OCI-M2 (cell line): ENCODE measurements around the gene NEURL1.

Experiments
- DNase-seq: peaks from one replicate; lab custom pipeline; 2025; ENCODE audit not compliant: unreplicated experiment; lab: John Stamatoyannopoulos, UW

NEURL1 gene

DNA sequence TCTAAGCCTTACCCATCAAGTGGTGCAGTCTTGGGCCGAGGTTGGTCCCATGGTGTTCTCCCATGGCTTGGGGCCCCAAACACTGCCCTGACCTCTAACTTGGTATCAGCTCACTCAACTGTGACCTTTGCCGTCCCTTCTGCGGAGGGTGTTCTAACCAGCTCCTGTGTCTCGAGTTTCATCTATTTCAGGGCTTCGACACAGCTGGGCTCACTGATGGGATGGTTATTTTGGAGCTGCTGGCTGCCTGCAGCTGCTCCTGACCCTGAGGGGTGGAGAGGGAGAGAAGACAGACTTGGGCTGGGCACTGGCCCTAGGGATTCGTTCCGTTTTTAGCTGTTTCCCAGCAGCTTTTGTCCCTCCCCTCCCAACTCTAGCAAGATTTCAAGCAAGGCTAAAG is 86.9 kb downstream of the NEURL1 start:
- no peak for DNase-seq

DNA sequence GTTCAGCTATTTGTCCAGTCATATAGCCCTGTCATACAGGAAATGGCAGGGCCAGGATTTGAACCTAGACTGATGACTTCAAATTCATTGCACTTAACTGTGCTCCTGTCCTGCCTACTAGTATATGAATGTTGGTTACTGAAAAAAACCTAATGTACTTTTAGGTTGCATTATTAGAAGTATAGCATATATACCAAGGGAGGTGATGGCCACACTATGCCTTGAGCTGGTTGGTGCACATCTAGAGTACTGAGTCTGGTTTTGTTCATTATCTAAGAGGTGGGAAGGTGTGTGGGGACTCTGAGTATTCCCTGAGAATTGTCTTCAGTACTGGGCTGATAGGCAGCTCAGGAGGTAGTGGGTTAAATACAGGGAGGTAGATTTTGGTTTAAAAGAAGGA is 88.0 kb downstream of the NEURL1 start:
- no peak for DNase-seq

DNA sequence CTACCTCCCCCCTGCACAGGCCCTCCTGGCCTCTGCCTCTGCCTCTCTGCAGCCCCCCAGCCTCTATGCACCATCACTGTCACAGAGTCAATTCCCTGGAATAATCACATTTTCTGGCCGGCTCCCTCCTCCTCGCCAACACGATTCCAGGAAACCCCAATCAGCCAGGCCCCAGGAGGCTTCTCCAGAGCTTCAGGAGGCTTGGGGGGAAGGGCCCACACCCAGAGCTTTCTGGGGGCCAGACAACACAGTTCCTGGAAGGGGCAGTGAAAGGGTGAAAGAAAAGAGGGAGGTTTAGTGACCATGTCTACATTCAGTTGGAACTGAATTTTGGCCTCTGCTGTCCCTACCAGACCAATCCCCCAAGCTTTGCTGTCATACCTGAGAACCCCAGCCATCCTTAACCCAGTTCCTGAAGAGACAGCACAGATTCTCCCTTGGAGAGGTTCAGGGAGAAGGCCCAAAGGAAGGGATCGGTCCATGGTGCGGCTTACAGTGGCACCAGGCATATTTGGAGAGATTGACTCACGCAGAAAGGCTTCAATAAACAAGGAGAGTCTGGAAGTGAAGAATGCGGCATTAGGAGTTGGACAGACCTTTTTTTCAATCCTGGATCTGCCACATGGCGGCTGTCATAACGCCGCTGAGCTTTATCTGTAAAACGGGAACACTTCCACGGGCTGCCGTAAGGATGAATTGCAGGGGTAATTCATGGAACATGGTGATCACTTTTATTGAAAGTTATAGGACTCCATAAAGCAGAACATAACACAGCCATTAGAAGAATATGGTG is 89.0 kb downstream of the NEURL1 start:
- DNase-seq, result no peak

DNA sequence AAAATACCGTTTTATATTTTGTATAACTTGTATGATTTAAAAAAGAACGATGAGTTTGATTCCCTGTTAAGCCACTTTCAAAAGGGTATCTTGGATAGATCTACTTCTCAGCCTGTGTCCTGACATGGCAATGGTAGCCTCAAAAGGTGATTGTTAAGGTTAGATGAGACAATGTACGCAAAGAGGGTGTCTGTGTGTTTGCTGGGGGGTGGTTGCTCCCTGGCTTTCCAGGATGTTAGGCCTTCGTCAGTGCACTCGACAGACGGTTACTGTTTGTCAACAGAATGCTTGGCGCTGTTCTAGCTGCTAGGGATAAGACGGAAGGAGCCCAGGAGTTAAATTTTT is 90.3 kb downstream of the NEURL1 start:
- DNase-seq, result no peak

DNA sequence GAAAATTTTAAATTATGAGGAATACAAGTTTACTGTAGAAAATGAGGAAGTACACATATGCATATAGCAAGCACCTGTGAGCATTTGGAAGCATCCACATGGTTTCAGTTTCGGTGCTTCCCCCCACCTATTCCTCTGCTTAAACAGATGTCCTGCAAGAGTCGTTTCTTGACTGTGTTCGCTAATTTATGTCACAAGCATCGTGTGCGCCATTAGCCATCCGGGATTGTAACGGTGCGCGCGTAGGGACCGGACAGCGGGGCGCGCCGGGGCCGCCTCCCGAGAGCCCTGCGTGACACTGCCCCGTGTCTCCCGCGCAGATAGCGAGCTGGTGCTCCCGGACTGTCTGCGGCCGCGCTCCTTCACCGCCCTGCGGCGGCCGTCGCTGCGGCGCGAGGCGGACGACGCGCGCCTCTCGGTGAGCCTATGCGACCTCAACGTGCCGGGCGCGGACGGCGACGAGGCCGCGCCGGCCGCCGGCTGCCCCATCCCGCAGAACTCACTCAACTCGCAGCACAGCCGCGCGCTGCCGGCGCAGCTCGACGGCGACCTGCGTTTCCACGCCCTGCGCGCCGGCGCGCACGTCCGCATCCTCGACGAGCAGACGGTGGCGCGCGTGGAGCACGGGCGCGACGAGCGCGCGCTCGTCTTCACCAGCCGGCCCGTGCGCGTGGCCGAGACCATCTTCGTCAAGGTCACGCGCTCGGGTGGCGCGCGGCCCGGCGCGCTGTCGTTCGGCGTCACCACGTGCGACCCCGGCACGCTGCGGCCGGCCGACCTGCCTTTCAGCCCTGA is 90.9 kb downstream of the NEURL1 start:
- peak; percentile 31 for DNase-seq

DNA sequence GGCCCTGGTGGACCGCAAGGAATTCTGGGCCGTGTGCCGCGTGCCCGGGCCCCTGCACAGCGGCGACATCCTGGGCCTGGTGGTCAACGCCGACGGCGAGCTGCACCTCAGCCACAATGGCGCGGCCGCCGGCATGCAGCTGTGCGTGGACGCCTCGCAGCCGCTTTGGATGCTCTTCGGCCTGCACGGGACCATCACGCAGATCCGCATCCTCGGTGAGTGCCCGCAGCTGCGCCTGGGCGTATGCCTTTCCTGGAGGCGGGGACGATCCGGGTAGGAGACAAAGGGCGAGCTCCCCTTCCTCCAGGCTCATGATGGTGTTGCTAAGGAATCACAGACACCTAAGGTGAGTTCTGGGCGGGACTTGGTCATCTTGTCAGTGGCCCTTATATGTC is 91.5 kb downstream of the NEURL1 start:
- DNase-seq, result no peak

DNA sequence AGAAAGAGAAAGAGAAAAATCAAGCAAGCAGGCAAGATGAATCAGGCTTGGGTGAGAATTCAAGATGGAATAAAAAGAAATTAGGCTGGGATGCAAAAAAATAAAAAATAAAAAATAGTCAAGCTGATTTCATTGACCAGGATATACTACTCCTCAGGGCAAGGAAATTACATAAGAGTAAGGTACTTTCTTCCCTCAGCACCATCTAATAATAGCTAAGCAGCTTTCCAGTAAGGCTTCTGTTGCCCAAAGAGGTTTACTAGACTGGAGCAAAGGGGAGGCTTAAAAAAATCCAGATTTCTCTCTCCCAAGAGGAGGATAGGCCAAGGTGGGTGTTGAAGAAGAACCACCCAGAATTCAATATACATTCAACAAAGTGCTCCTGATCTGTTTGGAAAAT is 93.6 kb downstream of the NEURL1 start:
- DNase-seq, result no peak

DNA sequence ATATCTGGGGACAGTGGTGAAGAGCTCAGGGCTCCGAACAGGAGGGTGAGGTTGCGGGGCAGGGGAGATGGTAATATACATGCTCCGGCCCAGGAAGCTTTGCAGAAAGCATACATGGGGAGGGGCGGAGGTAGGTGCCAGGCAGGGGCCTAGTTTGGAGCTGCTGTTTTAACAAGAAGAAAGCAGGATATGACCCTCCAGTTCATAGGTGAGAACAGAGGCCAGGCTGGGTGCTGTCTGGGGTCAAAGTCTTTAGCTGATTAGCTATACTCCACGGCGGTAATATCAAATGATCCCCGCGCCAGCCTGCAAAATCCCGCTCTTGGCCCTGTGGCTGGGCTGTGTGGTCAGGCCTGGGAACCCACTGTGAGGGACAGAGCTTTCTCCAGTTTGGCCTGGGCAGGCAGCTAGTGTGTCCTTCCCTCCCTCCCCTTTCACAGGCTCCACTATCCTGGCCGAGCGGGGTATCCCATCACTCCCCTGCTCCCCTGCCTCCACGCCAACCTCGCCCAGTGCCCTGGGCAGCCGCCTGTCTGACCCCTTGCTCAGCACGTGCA is 95.6 kb downstream of the NEURL1 start:
- no peak for DNase-seq

DNA sequence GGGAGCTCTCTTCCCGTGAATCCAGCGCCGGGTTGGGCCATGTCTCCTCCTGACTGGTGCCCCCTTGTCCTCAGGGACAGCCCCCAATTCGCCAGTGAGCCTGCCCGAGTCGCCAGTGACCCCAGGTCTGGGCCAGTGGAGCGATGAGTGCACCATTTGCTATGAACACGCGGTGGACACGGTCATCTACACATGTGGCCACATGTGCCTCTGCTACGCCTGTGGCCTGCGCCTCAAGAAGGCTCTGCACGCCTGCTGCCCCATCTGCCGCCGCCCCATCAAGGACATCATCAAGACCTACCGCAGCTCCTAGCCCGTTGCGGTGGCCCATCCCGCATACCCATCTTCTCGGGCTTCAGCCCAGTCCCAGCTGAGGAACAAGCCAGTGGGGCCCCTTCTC is 96.6 kb downstream of the NEURL1 start:
- no peak for DNase-seq

DNA sequence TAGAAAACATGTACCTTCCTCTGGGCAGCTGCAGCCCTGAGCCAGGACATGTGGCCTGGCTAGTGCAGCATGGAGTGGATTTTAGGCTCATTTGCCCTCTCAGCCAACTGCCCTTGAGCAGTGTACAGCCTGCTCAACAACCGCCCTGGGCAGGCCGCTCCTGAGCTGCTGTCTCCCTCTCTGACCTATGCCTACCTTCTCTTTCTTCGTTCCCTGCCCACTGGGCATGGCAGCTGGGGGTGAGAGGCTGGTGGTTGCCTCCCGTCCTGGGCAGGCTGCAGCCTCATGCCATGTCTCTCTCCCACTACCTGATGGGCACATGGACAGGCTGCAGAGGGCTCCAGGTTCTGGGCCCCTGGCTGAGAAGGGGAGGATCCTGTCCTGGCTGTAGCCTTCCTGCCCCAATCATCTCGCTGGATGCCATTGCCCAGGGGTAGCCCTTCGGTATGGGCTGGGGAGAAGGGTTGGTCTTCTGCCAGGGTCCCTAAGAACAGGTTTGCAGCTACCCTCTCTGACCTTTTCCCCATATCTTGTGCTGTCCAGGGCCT is 97.3 kb downstream of the NEURL1 start:
- DNase-seq, result no peak

DNA sequence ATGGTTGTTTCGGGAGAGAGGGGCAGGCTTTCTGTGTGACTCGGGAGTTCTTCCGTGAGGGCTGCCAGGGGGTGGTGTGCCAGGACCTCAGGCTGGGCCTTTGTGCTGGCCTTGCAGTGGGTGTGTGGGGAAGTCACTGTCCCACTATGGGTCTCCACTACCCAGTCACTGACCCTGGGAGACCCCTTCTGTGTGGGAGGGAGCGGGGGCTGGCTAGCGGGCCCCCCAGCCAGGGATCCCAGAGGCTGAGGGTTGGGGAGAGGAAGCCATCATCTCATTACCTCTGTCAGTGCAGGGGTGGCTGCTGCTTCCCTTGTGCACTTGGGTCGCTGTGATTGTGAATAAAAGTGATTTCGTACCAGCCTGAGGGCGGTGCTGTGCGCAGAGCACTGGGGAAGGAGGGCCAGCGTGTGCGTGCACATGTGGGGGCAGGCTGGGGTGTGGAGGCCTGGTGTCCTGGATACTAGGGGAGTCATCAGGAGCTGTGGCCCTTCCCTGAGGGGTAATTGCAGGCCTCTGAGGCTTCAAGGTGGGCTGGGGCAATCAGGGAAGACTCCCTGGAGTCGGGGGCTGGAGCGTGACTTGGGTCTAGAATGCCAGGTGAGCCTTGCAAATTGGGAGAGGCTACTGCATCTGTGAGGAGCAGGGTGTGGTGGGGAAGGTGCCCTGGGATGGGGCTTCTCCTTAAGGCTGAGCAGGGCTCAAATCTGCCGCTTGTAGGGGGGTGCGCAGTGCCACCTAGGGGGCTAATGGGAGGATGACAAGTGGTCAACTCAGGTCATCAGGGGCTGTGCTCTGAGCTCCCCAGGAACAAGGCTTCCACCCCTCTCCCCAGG is 98.9 kb downstream of the NEURL1 start:
- DNase-seq, result no peak

DNA sequence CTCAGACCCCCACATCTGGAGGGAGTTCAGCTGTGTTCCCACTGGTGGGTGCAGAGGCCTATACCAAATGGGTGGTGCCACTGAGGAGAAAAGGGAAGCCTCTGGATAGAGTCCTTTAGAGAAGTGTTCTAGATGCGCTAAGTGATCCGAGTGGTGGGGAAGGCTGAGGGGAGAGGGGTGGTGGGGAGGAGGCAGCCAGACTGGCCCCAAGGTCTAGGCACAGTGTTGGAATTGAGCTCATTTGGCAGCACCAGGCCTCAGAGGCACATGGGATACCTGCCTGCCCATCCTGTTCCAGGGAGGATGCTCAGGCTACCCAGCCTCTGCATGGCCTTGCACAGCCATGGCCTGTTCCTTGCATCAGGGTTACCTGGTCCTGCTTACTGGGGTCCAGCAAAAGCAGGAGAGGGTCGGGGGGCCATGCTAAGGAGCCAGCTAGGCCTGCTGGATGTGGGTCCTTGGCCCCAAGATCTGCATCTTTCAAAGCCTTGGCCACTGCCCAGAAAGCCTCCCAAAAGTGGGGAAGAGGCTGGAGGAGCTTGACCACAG is 99.6 kb downstream of the NEURL1 start:
- no peak for DNase-seq

DNA sequence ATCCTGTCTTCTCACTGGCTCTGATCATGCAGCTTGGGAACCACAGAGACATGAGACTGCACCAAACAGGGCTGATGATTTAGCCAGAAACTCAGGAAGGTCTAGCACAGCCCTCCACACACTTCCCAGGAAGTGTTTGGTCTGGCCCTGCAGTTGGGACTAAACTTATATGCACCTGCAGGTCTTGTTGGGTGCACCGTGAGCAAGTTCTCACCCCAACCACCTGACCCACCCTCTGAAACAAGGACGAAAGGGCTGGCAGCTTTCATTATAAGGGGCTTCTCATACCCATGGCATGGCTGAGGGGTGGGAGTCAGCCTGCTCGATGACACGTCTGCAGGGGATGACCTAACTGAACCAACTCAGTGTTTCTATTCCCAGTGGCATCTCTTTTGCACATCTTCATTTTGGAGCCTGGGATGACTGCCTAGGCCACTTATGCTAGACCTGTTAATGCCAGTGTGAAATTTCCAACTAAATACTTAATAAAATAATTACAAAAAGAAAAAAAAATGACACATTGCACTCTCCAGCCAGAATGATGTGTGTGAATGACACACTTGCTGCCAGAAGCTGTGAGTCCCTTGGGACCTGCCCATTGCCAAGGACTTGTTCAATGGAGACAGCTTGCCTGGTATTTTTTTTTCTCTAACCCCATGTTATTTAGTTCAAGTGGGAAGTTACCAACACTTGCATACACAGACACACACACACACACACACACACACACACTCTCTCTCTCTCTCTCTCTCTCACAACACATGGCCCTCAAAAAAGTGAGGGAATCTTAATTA is 102.6 kb downstream of the NEURL1 start:
- no peak for DNase-seq

DNA sequence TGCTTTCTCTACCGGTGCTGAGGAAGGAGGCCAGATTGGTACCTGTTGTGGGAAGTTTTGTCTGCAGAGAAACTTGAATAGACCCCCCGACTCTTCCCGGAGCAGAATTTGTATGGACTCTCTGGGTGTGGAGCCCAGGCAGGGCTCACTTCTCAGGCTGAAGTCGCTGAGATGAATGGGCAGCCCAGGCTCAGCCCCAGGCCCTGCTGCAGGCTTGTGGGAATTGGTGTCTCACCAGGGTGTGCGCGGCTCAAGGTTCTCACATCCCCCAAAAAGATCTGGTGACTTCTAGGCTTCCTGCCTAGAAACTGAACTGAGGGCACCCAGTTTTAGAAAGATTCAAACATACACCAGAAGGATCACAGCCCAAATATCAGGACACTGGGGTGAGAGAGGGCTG is 103.5 kb downstream of the NEURL1 start:
- no peak for DNase-seq

DNA sequence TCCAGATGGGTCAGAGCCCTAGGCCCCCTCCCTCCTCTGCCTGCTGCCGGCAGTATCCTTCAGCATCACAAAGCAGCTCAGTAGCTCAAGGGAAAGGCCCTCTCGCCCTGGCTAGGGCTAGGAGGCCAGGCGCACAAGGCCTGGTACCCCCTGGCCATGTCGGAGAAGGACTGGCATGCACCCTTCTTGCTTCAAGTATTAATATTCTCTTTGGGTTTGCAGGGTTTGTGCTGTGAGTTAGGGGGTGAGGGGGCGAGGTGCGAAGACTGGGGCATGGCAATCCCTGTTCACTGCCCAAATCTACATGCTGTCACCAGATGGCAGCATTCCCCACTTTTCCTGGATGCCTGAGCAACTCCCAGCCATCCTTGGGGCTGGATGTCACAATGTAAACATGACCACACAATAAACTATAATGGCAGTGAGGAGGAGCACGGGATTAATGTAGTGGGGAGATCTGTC is 105.2 kb downstream of the NEURL1 start:
- no peak for DNase-seq

DNA sequence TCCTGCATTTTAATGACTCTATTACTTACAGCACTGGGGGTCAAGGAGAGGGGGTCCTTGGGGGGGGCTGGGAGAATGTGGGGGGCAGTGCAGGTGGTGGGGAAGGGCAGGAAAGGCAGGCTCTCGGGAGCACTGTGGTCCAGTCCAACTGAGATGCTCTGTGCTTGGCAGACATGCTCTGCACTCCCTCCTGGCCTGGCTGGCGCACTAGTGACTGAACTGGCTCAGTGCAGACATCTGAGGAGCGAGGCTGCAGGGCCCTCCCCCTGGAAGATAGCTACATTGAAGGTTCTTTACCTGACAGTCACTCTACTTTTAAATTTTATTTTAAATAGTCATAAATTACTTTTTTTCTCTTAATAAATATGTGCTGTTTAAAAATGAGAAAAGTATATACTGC is 105.7 kb downstream of the NEURL1 start:
- no peak for DNase-seq

DNA sequence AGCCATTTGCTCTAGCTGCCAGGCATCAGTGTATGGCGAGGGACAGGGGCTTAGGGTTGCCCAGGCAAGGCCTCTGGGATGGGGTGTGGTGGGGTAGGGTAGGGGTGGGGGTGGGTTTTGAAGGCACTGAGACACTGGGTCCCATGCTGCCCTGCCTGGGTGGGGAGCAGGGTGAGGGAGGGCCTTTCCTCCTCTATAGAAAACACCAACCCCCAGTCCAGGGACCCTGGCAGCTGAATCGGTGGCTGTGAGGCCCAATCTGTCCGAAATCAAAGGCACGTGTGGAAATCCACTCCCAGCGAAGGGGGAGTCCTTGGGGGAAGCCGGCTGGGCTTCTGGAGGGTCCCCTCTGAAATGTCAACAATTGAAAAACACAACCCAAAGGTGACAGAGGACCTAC is 106.4 kb downstream of the NEURL1 start:
- DNase-seq, result no peak

DNA sequence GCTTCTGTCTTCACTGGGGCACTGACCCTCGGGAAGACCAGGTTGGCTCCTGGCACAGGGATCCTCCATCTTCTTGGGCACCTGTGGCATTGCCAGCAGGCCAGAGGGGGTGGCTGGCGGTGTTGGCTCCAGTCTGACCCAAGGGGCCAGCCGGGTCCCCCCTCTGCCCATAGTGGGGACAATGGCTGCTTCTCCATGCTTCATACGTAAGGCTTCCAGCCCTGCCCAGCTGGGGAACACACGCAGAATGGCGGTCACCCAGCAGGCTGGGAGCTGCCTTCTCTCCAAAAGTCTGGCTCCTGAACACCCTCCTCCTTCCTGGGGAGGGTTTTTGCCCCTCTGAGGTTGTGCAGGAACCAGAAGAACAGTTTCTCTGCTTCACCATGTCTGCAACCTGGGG is 106.8 kb downstream of the NEURL1 start:
- DNase-seq, result no peak

DNA sequence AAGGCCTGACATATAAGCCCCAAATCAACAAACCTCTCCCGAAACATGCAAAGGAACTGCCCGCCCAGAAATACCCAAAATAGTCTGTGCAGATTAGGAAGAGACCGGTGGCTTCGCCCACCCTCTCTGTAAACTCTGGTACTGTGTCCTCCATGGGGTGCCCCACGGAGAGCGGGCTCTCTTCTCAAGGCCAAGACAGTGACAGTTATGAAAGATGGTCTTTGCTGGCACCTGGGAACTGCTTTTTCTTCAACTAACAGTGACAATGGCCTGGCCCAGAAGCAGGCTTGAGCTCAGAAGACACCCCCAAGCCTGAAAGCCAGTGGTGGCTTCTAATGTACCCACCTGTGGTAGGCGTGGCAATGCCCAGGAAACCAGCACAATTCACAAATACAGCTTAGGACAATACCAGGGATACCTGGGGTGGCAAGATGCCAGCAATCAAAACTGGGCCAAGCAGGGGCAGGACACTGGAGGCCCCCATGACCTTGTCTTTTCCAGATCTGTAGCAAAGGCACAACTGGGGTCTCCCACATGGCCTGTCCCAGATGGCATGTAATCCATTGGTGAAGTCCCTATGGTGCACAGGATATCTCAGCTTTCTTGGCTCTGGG is 107.6 kb downstream of the NEURL1 start:
- DNase-seq, result no peak
